Keratinocyte (primary cell): ENCODE measurements around the gene PLCL2.

Source experiments
- EZH2 ChIP-seq: IDR thresholded peaks from one replicate; pipeline ENCODE4 v1.6.1; 2012; ENCODE audit warnings: inconsistent platforms, mild to moderate bottlenecking, low read length, moderate library complexity
- TF ChIP-seq, protein P1 (sequence below), 3 experiments: IDR thresholded peaks in 1 of 3; conservative IDR thresholded peaks in 1 of 3; optimal IDR thresholded peaks in 1 of 3; 2 replicates in 2 of 3; 3 replicates in 1 of 3; pipeline versions ENCODE3 to v1.5.1; 2011; ENCODE audit warnings: low read length in 3 of 3, mild to moderate bottlenecking in 3 of 3, moderate library complexity in 2 of 3, control low read depth in 1 of 3, inconsistent platforms in 1 of 3; ENCODE audit not compliant: insufficient read depth in 2 of 3; ENCODE audit errors: extremely low read depth in 1 of 3

DNA sequence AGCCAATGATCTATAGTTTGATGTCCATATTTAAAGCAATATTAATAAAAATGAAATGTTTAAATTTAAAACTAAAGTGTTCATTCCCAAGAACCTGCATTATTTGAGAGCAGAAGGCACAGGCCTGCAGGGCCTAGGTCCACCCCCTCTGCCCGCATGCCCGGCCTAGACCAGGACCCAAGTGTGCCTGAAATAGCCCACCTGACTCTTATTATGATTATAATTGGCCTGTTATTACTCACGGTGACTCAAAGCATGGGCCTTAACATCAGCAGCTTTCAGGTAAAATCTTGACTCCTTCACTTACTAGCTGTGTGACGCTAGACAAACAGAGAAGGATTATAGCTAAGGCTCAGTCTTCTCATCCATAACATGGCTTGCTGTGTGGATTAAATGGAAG lies 128.8 kb downstream of the PLCL2 start:
- TF ChIP-seq, protein P1, sequence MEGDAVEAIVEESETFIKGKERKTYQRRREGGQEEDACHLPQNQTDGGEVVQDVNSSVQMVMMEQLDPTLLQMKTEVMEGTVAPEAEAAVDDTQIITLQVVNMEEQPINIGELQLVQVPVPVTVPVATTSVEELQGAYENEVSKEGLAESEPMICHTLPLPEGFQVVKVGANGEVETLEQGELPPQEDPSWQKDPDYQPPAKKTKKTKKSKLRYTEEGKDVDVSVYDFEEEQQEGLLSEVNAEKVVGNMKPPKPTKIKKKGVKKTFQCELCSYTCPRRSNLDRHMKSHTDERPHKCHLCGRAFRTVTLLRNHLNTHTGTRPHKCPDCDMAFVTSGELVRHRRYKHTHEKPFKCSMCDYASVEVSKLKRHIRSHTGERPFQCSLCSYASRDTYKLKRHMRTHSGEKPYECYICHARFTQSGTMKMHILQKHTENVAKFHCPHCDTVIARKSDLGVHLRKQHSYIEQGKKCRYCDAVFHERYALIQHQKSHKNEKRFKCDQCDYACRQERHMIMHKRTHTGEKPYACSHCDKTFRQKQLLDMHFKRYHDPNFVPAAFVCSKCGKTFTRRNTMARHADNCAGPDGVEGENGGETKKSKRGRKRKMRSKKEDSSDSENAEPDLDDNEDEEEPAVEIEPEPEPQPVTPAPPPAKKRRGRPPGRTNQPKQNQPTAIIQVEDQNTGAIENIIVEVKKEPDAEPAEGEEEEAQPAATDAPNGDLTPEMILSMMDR (optimal IDR thresholded peaks at IDR 0.05 in 1 of 3, IDR thresholded peaks at IDR 0.05 in 1 of 3, conservative IDR thresholded peaks at IDR 0.05 in 1 of 3; ENCODE audit: extremely low read depth in 1 of 3, insufficient read depth in 2 of 3, low read length in 3 of 3), result no peak
- no peak for TF ChIP-seq EZH2
